GM13976 (cell line): ENCODE measurements around the gene NOXA1.

ENCODE experiments used
- DNase-seq: peaks from one replicate; pipeline ENCODE4 v3.0.0; 2012; ENCODE audit warnings: low spot score
- CTCF ChIP-seq: IDR thresholded peaks from 2 replicates; pipeline ENCODE4 v1.5.1; 2012; ENCODE audit warnings: borderline replicate concordance, mild to moderate bottlenecking; ENCODE audit not compliant: insufficient read depth; ENCODE audit errors: extremely low read depth, missing control alignments, control extremely low read depth
- in situ Hi-C: fragments of 300-500 bp; cut with MboI; formaldehyde crosslinking; loops from one replicate; pipeline ENCODE4 v1.12.0; 2022; ENCODE audit warnings: low sequenced_read_pairs, mixed read lengths, inconsistent platforms; ENCODE audit not compliant: unreplicated experiment

NOXA1 gene

GRCh38 chr9:137459601-137460362 lies 36.6 kb downstream of the NOXA1 start:
- TF ChIP-seq CTCF, result no peak
- DNase-seq, result no peak
- in situ Hi-C loops, result no loop called here

GRCh38 chr9:137460363-137461315 lies 37.4 kb downstream of the NOXA1 start:
- in situ Hi-C loops, result no loop called here
- DNase-seq, result no peak
- TF ChIP-seq CTCF, result no peak

- in situ Hi-C loops, result no loop called here
- no peak for DNase-seq
- no peak for TF ChIP-seq CTCF
These were observed 38.1 kb downstream of the NOXA1 start for GRCh38 chr9:137461316-137461662.

- in situ Hi-C loops, result no loop called here
- TF ChIP-seq CTCF, result no peak
- peak; percentile 92 for DNase-seq
These were observed 38.6 kb downstream of the NOXA1 start for GRCh38 chr9:137461663-137462395.

GRCh38 chr9:137462396-137462985 lies 39.3 kb downstream of the NOXA1 start:
- no peak for TF ChIP-seq CTCF
- in situ Hi-C loops, result no loop called here
- no peak for DNase-seq
